ENCODE results near the gene NR1D1.

The NR1D1 gene

GRCh38 chr17:40107522-40108174, 7.3 kb upstream of the NR1D1 start:
- DNase-seq (no peak), ATAC-seq (replicated peaks) (peak; percentile 9)
- H3K36me3 Mint-ChIP-seq (ENCODE audit: insufficient read depth): peaks cover 18% of the 10 kb centered on the region
- peak overlapping the region; percentile 98 to 99 for H3K27ac Mint-ChIP-seq
- H3K4me1 Mint-ChIP-seq (ENCODE audit: low read depth in 2 of 2): peaks cover 76 to 85% of the 10 kb centered on the region in 2 donors
- no peaks in the 10 kb centered on the region for H3K27me3 Mint-ChIP-seq
- peak overlapping the region; percentile 60 to 71 for H3K4me3 Mint-ChIP-seq
- no peaks in the 10 kb centered on the region for H3K9me3 Mint-ChIP-seq

- Mint-ChIP-seq H3K9me3 (no peaks in the 10 kb centered on the region), H3K4me3 (peak overlapping the region; percentile 60 to 71), H3K27ac (peak overlapping the region; percentile 98 to 99), H3K36me3 (ENCODE audit: insufficient read depth) (peaks cover 18% of the 10 kb centered on the region), H3K27me3 (no peaks in the 10 kb centered on the region), H3K4me1 (ENCODE audit: low read depth in 2 of 2) (peaks cover 70 to 79% of the 10 kb centered on the region in 2 donors)
- ATAC-seq (replicated peaks) (peak; percentile 33), DNase-seq (peak in 1 of 3 experiments; percentile 29)
Observed at GRCh38 chr17:40106760-40107521, 6.6 kb upstream of the NR1D1 start.

DNA sequence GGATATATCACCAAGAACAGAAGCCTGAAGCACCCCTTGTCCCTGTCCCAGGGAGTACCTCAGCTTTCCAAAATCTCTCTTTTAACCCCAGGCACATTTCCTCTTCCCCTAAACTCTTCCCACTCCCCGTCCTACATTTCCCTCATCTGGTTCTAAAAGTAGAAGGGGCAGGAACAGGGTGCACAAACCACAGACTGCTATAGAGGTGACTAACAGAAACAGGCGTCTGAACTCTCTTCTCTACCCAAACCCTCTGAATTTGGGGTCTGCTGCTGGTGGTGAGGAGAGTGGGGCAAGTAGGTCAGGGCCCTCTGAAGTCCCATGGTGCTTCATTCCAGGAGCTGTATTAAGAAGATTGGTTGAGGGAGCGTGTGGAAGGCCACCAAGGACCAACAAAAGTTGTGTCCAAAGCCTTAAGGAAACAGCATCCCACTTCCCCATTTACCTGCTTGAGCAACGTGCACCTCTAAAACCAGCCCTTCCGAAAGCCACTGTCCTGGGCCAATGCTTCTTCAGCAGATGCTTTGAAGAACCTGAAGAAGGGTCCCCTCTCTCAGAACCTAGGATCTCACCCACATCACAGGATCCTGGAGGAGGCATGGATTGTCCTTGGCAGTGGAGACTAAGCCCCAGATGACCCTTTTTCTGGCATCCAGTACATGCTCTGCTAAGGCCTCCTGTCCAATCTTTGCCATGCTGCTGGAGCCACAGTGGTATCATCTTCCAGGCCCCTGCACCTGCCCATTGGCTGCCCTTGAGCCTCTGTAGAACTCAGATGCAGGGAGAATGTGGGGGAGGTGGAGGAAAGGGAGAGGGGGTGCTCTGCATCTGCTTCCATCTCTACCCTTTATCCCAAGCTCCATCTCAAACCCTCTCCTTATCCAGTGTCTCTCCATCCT, 5.7 kb upstream of the NR1D1 start:
- DNase-seq: no peak
- Mint-ChIP-seq H3K4me3 (peak overlapping the region; percentile 60 to 71), H3K36me3 (ENCODE audit: insufficient read depth) (peaks cover 19% of the 10 kb centered on the region), H3K9me3 (no peaks in the 10 kb centered on the region), H3K27me3 (no peaks in the 10 kb centered on the region), H3K27ac (peak overlapping the region; percentile 87 to 99), H3K4me1 (ENCODE audit: low read depth in 2 of 2) (peaks cover 67 to 77% of the 10 kb centered on the region in 2 donors)
- no peak for ATAC-seq (replicated peaks)

DNA sequence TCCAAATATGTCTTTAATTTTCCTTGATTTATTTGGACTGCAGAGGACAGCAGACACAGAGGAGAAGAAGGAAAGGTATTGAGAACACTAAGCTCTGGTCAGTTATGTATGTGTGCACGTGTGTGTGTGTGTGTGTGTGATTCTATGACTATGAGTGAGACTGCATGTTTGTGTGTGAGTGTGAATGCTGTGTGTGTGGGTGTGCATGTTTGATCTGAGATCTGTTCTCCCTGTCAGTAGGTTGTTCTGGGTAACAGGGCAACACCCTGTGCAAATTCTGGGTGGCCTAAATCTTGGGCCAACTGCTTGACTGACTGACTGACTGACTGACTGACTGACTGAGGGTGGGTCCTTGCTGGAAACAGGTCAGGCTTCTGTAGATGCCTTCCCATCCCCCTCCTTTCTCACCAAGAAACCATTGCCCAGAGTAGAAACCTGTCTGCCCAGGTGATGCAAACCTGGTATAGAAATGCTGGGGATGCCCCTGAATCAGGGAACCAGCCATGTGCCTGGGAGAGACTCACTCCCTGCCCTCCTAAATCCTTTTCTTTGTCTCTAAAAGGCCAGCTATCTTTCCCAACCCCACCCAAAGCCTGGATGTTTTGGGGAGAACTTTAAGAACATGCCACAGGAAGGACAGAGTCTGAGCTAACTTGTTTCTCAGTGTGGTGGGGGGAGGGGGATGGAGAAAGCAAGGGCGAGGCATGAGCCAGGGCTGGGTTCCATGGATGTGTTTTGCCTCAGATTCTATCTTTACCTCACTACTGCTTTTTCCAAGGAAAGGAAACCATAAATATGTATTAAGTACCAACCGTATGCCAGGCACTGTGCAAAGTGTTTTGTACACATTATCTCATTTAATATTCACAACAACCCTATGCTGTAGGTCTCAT, 4.5 kb upstream of the NR1D1 start:
- Mint-ChIP-seq H3K27ac (peak overlapping the region in 1 of 2 donors; percentile 99), H3K4me3 (peak overlapping the region; percentile 36 to 69), H3K4me1 (ENCODE audit: low read depth in 2 of 2) (peaks cover 64 to 78% of the 10 kb centered on the region in 2 donors), H3K9me3 (no peaks in the 10 kb centered on the region), H3K27me3 (no peaks in the 10 kb centered on the region), H3K36me3 (ENCODE audit: insufficient read depth) (peaks cover 32% of the 10 kb centered on the region)
- ATAC-seq (replicated peaks) (no peak), DNase-seq (no peak)

- peaks cover 70 to 82% of the 10 kb centered on the region in 2 donors for H3K4me1 Mint-ChIP-seq (ENCODE audit: low read depth in 2 of 2)
- H3K27ac Mint-ChIP-seq: peak overlapping the region in 1 of 2 donors; percentile 99
- DNase-seq: no peak
- no peak for ATAC-seq (replicated peaks)
- H3K9me3 Mint-ChIP-seq: no peaks in the 10 kb centered on the region
- peak overlapping the region; percentile 28 to 69 for H3K4me3 Mint-ChIP-seq
- H3K36me3 Mint-ChIP-seq (ENCODE audit: insufficient read depth): peaks cover 41% of the 10 kb centered on the region
- H3K27me3 Mint-ChIP-seq: no peaks in the 10 kb centered on the region
Observed at GRCh38 chr17:40103688-40104087, 3.3 kb upstream of the NR1D1 start.

- ATAC-seq (replicated peaks) (no peak), DNase-seq (no peak)
- H3K27ac Mint-ChIP-seq: peak overlapping the region in 1 of 2 donors; percentile 99
- H3K4me3 Mint-ChIP-seq: peak overlapping the region; percentile 28 to 89
- peaks cover 41% of the 10 kb centered on the region for H3K36me3 Mint-ChIP-seq (ENCODE audit: insufficient read depth)
- H3K4me1 Mint-ChIP-seq (ENCODE audit: low read depth in 2 of 2): peaks cover 70 to 82% of the 10 kb centered on the region in 2 donors
- no peaks in the 10 kb centered on the region for H3K27me3 Mint-ChIP-seq
- no peaks in the 10 kb centered on the region for H3K9me3 Mint-ChIP-seq
Observed at GRCh38 chr17:40103071-40103661, 2.8 kb upstream of the NR1D1 start.

GRCh38 chr17:40101367-40102210, 1.2 kb upstream of the NR1D1 start:
- H3K27me3 Mint-ChIP-seq: no peaks in the 10 kb centered on the region
- no peak for ATAC-seq (replicated peaks)
- peaks cover 74 to 82% of the 10 kb centered on the region in 2 donors for H3K4me1 Mint-ChIP-seq (ENCODE audit: low read depth in 2 of 2)
- H3K9me3 Mint-ChIP-seq: no peaks in the 10 kb centered on the region
- H3K27ac Mint-ChIP-seq: peak overlapping the region; percentile 96 to 99
- H3K36me3 Mint-ChIP-seq (ENCODE audit: insufficient read depth): peaks cover 45% of the 10 kb centered on the region
- H3K4me3 Mint-ChIP-seq: peak overlapping the region; percentile 87 to 89
- no peak for DNase-seq

- Mint-ChIP-seq H3K9me3 (no peaks in the 10 kb centered on the region), H3K4me3 (peak overlapping the region; percentile 87 to 89), H3K4me1 (ENCODE audit: low read depth in 2 of 2) (peaks cover 74 to 82% of the 10 kb centered on the region in 2 donors), H3K27me3 (no peaks in the 10 kb centered on the region), H3K36me3 (ENCODE audit: insufficient read depth) (peaks cover 53% of the 10 kb centered on the region), H3K27ac (peak overlapping the region; percentile 96 to 99)
- DNase-seq: peak; percentile 83 to 85 (median 83)
- peak; percentile 20 for ATAC-seq (replicated peaks)
Observed at GRCh38 chr17:40100669-40101366, 429 bp upstream of the NR1D1 start.

GRCh38 chr17:40099619-40100418, 570 bp downstream of the NR1D1 start:
- DNase-seq (no peak), ATAC-seq (replicated peaks) (no peak)
- peaks cover 63% of the 10 kb centered on the region for H3K36me3 Mint-ChIP-seq (ENCODE audit: insufficient read depth)
- peak overlapping the region; percentile 87 to 89 for H3K4me3 Mint-ChIP-seq
- H3K4me1 Mint-ChIP-seq (ENCODE audit: low read depth in 2 of 2): peaks cover 75 to 80% of the 10 kb centered on the region in 2 donors
- H3K9me3 Mint-ChIP-seq: no peaks in the 10 kb centered on the region
- peak overlapping the region; percentile 96 to 99 for H3K27ac Mint-ChIP-seq
- no peaks in the 10 kb centered on the region for H3K27me3 Mint-ChIP-seq

DNA sequence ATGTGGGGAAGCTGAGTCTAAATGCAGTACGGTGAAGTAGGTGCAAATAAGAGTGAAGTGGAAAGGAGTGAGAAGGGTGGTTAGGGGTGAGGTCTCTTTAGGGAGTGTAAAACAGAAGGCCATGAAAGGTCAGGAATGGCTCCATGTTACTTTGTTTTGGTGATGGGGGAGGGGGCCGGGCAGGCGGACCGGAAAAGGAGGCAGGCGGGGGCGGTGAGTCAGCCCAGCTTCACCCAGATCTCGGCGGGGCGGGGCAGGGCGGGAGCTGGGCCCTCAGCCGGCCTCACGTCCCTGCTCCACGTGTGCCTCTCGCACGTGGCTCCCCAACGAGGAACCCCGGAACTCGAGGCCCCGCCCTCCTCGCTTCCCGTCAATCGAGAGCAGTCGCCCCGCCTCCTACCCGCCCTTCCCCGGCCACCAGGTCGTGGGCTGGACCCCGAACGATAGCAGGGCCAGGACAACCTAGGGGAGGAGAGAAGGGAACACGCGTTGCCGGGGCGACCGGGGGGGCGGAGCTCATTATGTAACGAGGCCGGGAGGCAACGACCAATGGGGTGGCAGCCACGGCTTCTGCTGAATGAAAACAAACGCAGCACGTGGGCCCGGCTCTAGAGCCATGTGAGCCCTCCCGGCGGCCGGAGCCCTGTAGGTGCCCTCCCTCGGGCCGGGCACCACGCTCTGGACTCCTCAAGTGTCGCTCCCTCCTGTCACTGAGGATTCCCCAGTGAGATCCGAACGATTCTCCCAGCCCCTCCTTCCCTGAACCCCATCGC, 1.4 kb downstream of the NR1D1 start:
- Mint-ChIP-seq H3K4me1 (ENCODE audit: low read depth in 2 of 2) (peaks cover 71 to 75% of the 10 kb centered on the region in 2 donors), H3K9me3 (no peaks in the 10 kb centered on the region), H3K27ac (peak overlapping the region; percentile 96 to 99), H3K4me3 (peak overlapping the region; percentile 87 to 89), H3K27me3 (no peaks in the 10 kb centered on the region), H3K36me3 (ENCODE audit: insufficient read depth) (peaks cover 70% of the 10 kb centered on the region)
- DNase-seq (peak; percentile 99 to 100 (median 99)), ATAC-seq (replicated peaks) (peak; percentile 64)

Measured in effector memory CD8-positive, alpha-beta T cell (primary cell).